Activated CD8-positive, alpha-beta T cell treated with anti-CD3 and anti-CD28 coated beads, Interleukin-2, amount 10 ng/mL, durations not matched to agents 7 days and 5 days (primary cell): ENCODE results near the gene VAV3. TPM values are rescaled to one million over a fixed set of nuclear protein-coding genes. Genes with fewer than 3 reads are reported as not detected.

Source experiments
- ATAC-seq: fragments of 150-1000 bp; cut with Tn5 transposase; one replicate; pipeline ENCODE4 v1.10.0; 2021; ENCODE audit warnings: moderate library complexity
- CTCF ChIA-PET: fragments of 350-600 bp; sonication (Branson Sonifier 250); formaldehyde crosslinking; loops from one replicate; lab custom pipeline; 2021; ENCODE audit warnings: antibody characterized with exemption; lab: Charles Lee
- POLR2A ChIA-PET: fragments of 350-600 bp; sonication (Branson Sonifier 250); formaldehyde crosslinking; loops from one replicate; lab custom pipeline; 2021; ENCODE audit warnings: antibody characterized with exemption; lab: Charles Lee
- DNase-seq: peaks from one replicate; pipeline ENCODE4 v3.0.0-alpha.2; 2020
- H3K27ac Mint-ChIP-seq: one replicate; pipeline ENCODE4 v1.8.0; 2021; ENCODE audit warnings: mild to moderate bottlenecking, mixed read lengths
- H3K27me3 Mint-ChIP-seq: one replicate; pipeline ENCODE4 v1.8.0; 2021; ENCODE audit warnings: low read depth, mixed read lengths
- H3K36me3 Mint-ChIP-seq: one replicate; pipeline ENCODE4 v1.8.0; 2021; ENCODE audit warnings: low read depth, mixed read lengths
- H3K4me1 Mint-ChIP-seq: one replicate; pipeline ENCODE4 v1.8.0; 2021; ENCODE audit warnings: low read depth, mixed read lengths
- H3K4me3 Mint-ChIP-seq: one replicate; pipeline ENCODE4 v1.8.0; 2021; ENCODE audit warnings: mild to moderate bottlenecking, mixed read lengths
- H3K9me3 Mint-ChIP-seq: one replicate; pipeline ENCODE4 v1.8.0; 2022; ENCODE audit warnings: mixed read lengths; ENCODE audit not compliant: insufficient read depth
- total RNA-seq, 2 experiments: library from RNA; stranded (reverse); gene quantifications; one replicate each; pipeline ENCODE4 v1.2.3, GENCODE V29; 2021

The VAV3 gene
- total RNA-seq, 2 experiments from 2014 or later, result 5.2 to 6.9 TPM

- H3K36me3 Mint-ChIP-seq, result peaks cover 2% of the 10 kb centered on the region
- ChIA-PET CTCF (no interaction called here), POLR2A (no interaction called here)
- no peak overlapping the region for H3K4me3 Mint-ChIP-seq
- H3K4me1 Mint-ChIP-seq, result peaks cover 29% of the 10 kb centered on the region
- no peaks in the 10 kb centered on the region for H3K9me3 Mint-ChIP-seq
- H3K27ac Mint-ChIP-seq, result no peak overlapping the region
- ATAC-seq (no peak), DNase-seq (no peak)
- H3K27me3 Mint-ChIP-seq, result no peaks in the 10 kb centered on the region
Observed at GRCh38 chr1:107946794-107947193, 18.2 kb downstream of the VAV3 start.

GRCh38 chr1:107943694-107944093 lies 21.3 kb downstream of the VAV3 start:
- ATAC-seq (peak; percentile 63), DNase-seq (no peak)
- peak overlapping the region; percentile 44 for H3K27ac Mint-ChIP-seq
- H3K4me1 Mint-ChIP-seq, result peaks cover 27% of the 10 kb centered on the region
- ChIA-PET POLR2A (no interaction called here), CTCF (interaction anchor here (1.0 to 1.9 kb wide), 2 partner anchors 20 to 181 kb away, joined by 3 to 5 read pairs; no protein-coding TSS in a partner anchor)
- H3K9me3 Mint-ChIP-seq, result no peaks in the 10 kb centered on the region
- H3K27me3 Mint-ChIP-seq, result no peaks in the 10 kb centered on the region
- H3K4me3 Mint-ChIP-seq, result no peak overlapping the region
- peaks cover 2% of the 10 kb centered on the region for H3K36me3 Mint-ChIP-seq

GRCh38 chr1:107942814-107943213 lies 22.2 kb downstream of the VAV3 start:
- Mint-ChIP-seq H3K4me1 (peaks cover 28% of the 10 kb centered on the region), H3K9me3 (no peaks in the 10 kb centered on the region), H3K36me3 (peaks cover 2% of the 10 kb centered on the region), H3K27me3 (no peaks in the 10 kb centered on the region), H3K27ac (no peak overlapping the region), H3K4me3 (no peak overlapping the region)
- POLR2A ChIA-PET, result no interaction called here
- DNase-seq, result no peak
- no peak for ATAC-seq
- CTCF ChIA-PET, result interaction anchor here (0.6 to 0.9 kb wide), 2 partner anchors 160 to 180 kb away, joined by 3 to 4 read pairs; no protein-coding TSS in a partner anchor

- Mint-ChIP-seq H3K27ac (no peak overlapping the region), H3K27me3 (no peaks in the 10 kb centered on the region), H3K4me3 (no peak overlapping the region), H3K4me1 (peaks cover 40% of the 10 kb centered on the region), H3K9me3 (no peaks in the 10 kb centered on the region), H3K36me3 (peaks cover 2% of the 10 kb centered on the region)
- ChIA-PET CTCF (interaction anchor here (1.2 to 1.6 kb wide), 2 partner anchors 9 to 24 kb away, joined by 3 read pairs; partner anchors contain the start of gene VAV3), POLR2A (no interaction called here)
- DNase-seq (no peak), ATAC-seq (no peak)
Observed at GRCh38 chr1:107941531-107941930, 23.4 kb downstream of the VAV3 start.

GRCh38 chr1:107941123-107941522 lies 23.9 kb downstream of the VAV3 start:
- ChIA-PET POLR2A (no interaction called here), CTCF (interaction anchor here (0.7 to 1.6 kb wide), 3 partner anchors 9 to 157 kb away, joined by 3 to 4 read pairs (median 3); no protein-coding TSS in a partner anchor)
- Mint-ChIP-seq H3K9me3 (no peaks in the 10 kb centered on the region), H3K27ac (no peak overlapping the region), H3K4me3 (no peak overlapping the region), H3K27me3 (no peaks in the 10 kb centered on the region), H3K36me3 (peaks cover 2% of the 10 kb centered on the region), H3K4me1 (peaks cover 43% of the 10 kb centered on the region)
- DNase-seq (no peak), ATAC-seq (no peak)

- H3K9me3 Mint-ChIP-seq, result no peaks in the 10 kb centered on the region
- peaks cover 2% of the 10 kb centered on the region for H3K36me3 Mint-ChIP-seq
- no peak overlapping the region for H3K4me3 Mint-ChIP-seq
- no peaks in the 10 kb centered on the region for H3K27me3 Mint-ChIP-seq
- H3K4me1 Mint-ChIP-seq, result peaks cover 45% of the 10 kb centered on the region
- DNase-seq (no peak), ATAC-seq (no peak)
- CTCF ChIA-PET, result interaction anchor here (0.7 to 1.6 kb wide), 4 partner anchors 10 to 185 kb away, joined by 3 to 4 read pairs (median 3); no protein-coding TSS in a partner anchor
- POLR2A ChIA-PET, result no interaction called here
- H3K27ac Mint-ChIP-seq, result no peak overlapping the region
Observed at GRCh38 chr1:107940701-107941100, 24.3 kb downstream of the VAV3 start.

- no peaks in the 10 kb centered on the region for H3K27me3 Mint-ChIP-seq
- H3K36me3 Mint-ChIP-seq, result peaks cover 4% of the 10 kb centered on the region
- ChIA-PET CTCF (interaction anchor here (0.7 to 1.6 kb wide), 3 partner anchors 24 to 185 kb away, joined by 3 to 4 read pairs (median 3); no protein-coding TSS in a partner anchor), POLR2A (no interaction called here)
- no peak for DNase-seq
- no peak for ATAC-seq
- no peak overlapping the region for H3K4me3 Mint-ChIP-seq
- H3K4me1 Mint-ChIP-seq, result peaks cover 51% of the 10 kb centered on the region
- no peaks in the 10 kb centered on the region for H3K9me3 Mint-ChIP-seq
- H3K27ac Mint-ChIP-seq, result no peak overlapping the region
Observed at GRCh38 chr1:107940017-107940577, 24.9 kb downstream of the VAV3 start.

GRCh38 chr1:107939256-107939655 lies 25.7 kb downstream of the VAV3 start:
- H3K4me1 Mint-ChIP-seq, result peaks cover 59% of the 10 kb centered on the region
- no peak for DNase-seq
- ChIA-PET POLR2A (no interaction called here), CTCF (interaction anchor here (1.6 kb wide), 1 partner anchor 25 kb away, joined by 4 read pairs; no protein-coding TSS in a partner anchor)
- H3K4me3 Mint-ChIP-seq, result no peak overlapping the region
- H3K36me3 Mint-ChIP-seq, result peaks cover 4% of the 10 kb centered on the region
- ATAC-seq, result no peak
- no peak overlapping the region for H3K27ac Mint-ChIP-seq
- H3K27me3 Mint-ChIP-seq, result no peaks in the 10 kb centered on the region
- H3K9me3 Mint-ChIP-seq, result no peaks in the 10 kb centered on the region

- CTCF ChIA-PET, result interaction anchor here (0.5 to 1.5 kb wide), 5 partner anchors 27 to 188 kb away, joined by 3 to 4 read pairs (median 3); no protein-coding TSS in a partner anchor
- Mint-ChIP-seq H3K36me3 (peaks cover 3% of the 10 kb centered on the region), H3K4me1 (peaks cover 52% of the 10 kb centered on the region), H3K9me3 (no peaks in the 10 kb centered on the region), H3K27me3 (no peaks in the 10 kb centered on the region), H3K27ac (peak overlapping the region; percentile 18), H3K4me3 (no peak overlapping the region)
- DNase-seq (peak; percentile 64), ATAC-seq (peak; percentile 60)
- POLR2A ChIA-PET, result interaction anchor here (1.5 kb wide), 1 partner anchor 27 kb away, joined by 3 read pairs; no protein-coding TSS in a partner anchor
Observed at GRCh38 chr1:107936498-107937481, 28.2 kb downstream of the VAV3 start.

GRCh38 chr1:107935396-107936064 lies 29.4 kb downstream of the VAV3 start:
- no peaks in the 10 kb centered on the region for H3K9me3 Mint-ChIP-seq
- DNase-seq (peak; percentile 57), ATAC-seq (peak; percentile 81)
- H3K27me3 Mint-ChIP-seq, result no peaks in the 10 kb centered on the region
- peaks cover 45% of the 10 kb centered on the region for H3K4me1 Mint-ChIP-seq
- peaks cover 3% of the 10 kb centered on the region for H3K36me3 Mint-ChIP-seq
- CTCF ChIA-PET, result interaction anchor here (2.0 kb wide), 1 partner anchor 153 kb away, joined by 8 read pairs; no protein-coding TSS in a partner anchor
- H3K4me3 Mint-ChIP-seq, result peak overlapping the region; percentile 16
- H3K27ac Mint-ChIP-seq, result peak overlapping the region; percentile 76
- POLR2A ChIA-PET, result no interaction called here

GRCh38 chr1:107934578-107934977 lies 30.4 kb downstream of the VAV3 start:
- H3K27ac Mint-ChIP-seq, result peak overlapping the region; percentile 8
- no peak for DNase-seq
- H3K36me3 Mint-ChIP-seq, result peaks cover 3% of the 10 kb centered on the region
- H3K4me1 Mint-ChIP-seq, result peaks cover 41% of the 10 kb centered on the region
- H3K9me3 Mint-ChIP-seq, result no peaks in the 10 kb centered on the region
- ChIA-PET POLR2A (no interaction called here), CTCF (interaction anchor here (0.9 to 2.0 kb wide), 5 partner anchors 16 to 152 kb away, joined by 3 to 8 read pairs (median 4); no protein-coding TSS in a partner anchor)
- H3K27me3 Mint-ChIP-seq, result no peaks in the 10 kb centered on the region
- peak overlapping the region; percentile 16 for H3K4me3 Mint-ChIP-seq
- ATAC-seq, result no peak
